ENCODE data around the gene GYS1.
"Not testable (repeated sequence)": the region's sequence is repeated elsewhere in the genome, so short reads cannot be mapped to it uniquely, and the experiment has no call there.

DNA sequence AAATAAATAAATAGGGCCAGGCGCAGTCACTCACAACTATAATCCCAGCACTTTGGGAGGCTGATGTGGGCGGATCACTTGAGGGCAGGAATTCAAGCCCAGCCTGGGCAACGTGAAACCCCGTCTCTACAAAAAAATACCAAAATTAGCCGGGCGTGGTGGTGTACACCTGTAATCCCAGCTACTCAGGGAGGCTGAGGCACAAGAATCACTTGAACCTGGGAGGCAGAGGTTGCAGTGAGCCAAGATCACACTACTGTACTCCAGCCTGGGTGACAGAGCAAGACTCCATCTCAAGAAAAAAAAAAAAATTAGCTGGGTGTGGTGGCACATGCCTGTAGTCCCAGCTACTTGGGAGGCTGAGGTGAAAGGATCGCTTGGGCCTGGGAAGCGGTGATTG lies 67.2 kb downstream of the GYS1 start:
- not testable (repeated sequence) for TF ChIP-seq EZH2 (IDR thresholded peaks at IDR 0.05; ENCODE audit: borderline replicate concordance, low read length)
- TF ChIP-seq, protein P1, sequence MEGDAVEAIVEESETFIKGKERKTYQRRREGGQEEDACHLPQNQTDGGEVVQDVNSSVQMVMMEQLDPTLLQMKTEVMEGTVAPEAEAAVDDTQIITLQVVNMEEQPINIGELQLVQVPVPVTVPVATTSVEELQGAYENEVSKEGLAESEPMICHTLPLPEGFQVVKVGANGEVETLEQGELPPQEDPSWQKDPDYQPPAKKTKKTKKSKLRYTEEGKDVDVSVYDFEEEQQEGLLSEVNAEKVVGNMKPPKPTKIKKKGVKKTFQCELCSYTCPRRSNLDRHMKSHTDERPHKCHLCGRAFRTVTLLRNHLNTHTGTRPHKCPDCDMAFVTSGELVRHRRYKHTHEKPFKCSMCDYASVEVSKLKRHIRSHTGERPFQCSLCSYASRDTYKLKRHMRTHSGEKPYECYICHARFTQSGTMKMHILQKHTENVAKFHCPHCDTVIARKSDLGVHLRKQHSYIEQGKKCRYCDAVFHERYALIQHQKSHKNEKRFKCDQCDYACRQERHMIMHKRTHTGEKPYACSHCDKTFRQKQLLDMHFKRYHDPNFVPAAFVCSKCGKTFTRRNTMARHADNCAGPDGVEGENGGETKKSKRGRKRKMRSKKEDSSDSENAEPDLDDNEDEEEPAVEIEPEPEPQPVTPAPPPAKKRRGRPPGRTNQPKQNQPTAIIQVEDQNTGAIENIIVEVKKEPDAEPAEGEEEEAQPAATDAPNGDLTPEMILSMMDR (IDR thresholded peaks at IDR 0.05; ENCODE audit: low read length): not testable (repeated sequence)
